Measurements from ENCODE around the gene TECTA. TPM values are rescaled to one million over a fixed set of nuclear protein-coding genes. Genes with fewer than 3 reads are reported as not detected.

Gene TECTA
- total and polyA plus RNA-seq, 12 donors = 0.58 to 5.9 (median 1.3) TPM

- Histone ChIP-seq H3K27me3 (no peaks in the 10 kb centered on the region), H3K9me3 (replicated peaks in 1 of 3) (no peaks in the 10 kb centered on the region), H3K4me3 (no peak overlapping the region), H3K27ac (no peak overlapping the region), H3K4me1 (replicated peaks in 1 of 2) (no peaks in the 10 kb centered on the region), H3K36me3 (replicated peaks in 1 of 2) (no peaks in the 10 kb centered on the region)
- DNase-seq = no peak
- TF ChIP-seq POLR2A (IDR thresholded peaks at IDR 0.05) = no peak
- TF ChIP-seq, protein P1, sequence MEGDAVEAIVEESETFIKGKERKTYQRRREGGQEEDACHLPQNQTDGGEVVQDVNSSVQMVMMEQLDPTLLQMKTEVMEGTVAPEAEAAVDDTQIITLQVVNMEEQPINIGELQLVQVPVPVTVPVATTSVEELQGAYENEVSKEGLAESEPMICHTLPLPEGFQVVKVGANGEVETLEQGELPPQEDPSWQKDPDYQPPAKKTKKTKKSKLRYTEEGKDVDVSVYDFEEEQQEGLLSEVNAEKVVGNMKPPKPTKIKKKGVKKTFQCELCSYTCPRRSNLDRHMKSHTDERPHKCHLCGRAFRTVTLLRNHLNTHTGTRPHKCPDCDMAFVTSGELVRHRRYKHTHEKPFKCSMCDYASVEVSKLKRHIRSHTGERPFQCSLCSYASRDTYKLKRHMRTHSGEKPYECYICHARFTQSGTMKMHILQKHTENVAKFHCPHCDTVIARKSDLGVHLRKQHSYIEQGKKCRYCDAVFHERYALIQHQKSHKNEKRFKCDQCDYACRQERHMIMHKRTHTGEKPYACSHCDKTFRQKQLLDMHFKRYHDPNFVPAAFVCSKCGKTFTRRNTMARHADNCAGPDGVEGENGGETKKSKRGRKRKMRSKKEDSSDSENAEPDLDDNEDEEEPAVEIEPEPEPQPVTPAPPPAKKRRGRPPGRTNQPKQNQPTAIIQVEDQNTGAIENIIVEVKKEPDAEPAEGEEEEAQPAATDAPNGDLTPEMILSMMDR (IDR thresholded peaks at IDR 0.05) = no peak
- 65 to 84% (median 78%) methylated on average over 7 to 8 of the region's 8 CpGs for WGBS, 4 donors
- intact Hi-C loops (cut with DNase I) = no loop called here
Measured at GRCh38 chr11:121140369-121140768, 39.3 kb downstream of the TECTA start.

DNA sequence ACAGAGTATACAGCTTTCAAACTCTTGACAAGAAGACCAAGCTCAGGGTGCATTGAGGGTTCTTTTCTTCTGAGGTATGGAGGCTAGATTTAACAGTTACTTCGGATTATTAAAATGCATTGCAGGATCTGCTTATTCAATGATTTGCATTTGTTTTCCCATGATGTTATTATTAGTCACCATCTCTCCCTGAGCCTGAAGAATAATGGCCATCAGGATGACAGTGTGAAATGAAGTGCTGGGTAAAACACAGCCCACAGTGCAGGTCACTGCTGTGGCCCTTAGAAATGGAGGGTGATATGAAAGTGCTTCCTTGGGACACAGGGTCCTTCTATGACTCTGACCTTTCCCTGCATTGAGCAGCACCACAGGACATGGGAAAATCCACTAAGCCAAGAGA is 40.0 kb downstream of the TECTA start:
- DNase-seq = no peak

DNA sequence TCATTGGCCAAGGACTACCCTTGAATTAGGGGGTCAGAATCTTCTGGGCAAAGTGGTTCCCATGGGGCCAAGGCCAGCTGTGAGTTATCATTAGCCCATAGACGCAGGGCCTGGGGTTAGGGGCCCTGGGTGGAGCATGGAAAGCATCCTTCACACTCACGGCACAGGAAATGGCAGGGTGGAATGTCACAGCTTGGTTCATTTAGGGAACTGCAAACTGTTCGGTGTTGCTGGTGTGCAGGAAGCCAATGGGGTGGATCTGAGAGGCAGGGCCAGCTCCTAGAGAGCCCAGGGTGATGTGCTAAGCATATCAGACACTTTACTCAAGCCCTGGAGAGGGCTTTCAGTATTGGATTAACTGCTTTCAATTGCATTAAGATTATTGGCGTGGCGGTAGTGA is 42.9 kb downstream of the TECTA start:
- 83 to 91% (median 87%) methylated on average over 2 to 5 of the region's 5 CpGs for WGBS, 4 donors
- no peaks in the 10 kb centered on the region for H3K27me3 ChIP-seq
- H3K4me1 ChIP-seq (replicated peaks in 1 of 2) = no peaks in the 10 kb centered on the region
- H3K27ac ChIP-seq = no peak overlapping the region
- no peak for TF ChIP-seq POLR2A (IDR thresholded peaks at IDR 0.05)
- TF ChIP-seq, protein P1 (IDR thresholded peaks at IDR 0.05) = no peak
- DNase-seq = no peak
- H3K9me3 ChIP-seq (replicated peaks in 1 of 3) = no peaks in the 10 kb centered on the region
- intact Hi-C loops (cut with DNase I) = no loop called here
- no peak overlapping the region for H3K4me3 ChIP-seq
- no peaks in the 10 kb centered on the region for H3K36me3 ChIP-seq (replicated peaks in 1 of 2)

More for the DNA sequence above, 40.0 kb downstream of the TECTA start:
- Histone ChIP-seq H3K27me3 (no peaks in the 10 kb centered on the region), H3K4me3 (no peak overlapping the region), H3K9me3 (replicated peaks in 1 of 3) (no peaks in the 10 kb centered on the region), H3K27ac (no peak overlapping the region), H3K4me1 (replicated peaks in 1 of 2) (no peaks in the 10 kb centered on the region), H3K36me3 (replicated peaks in 1 of 2) (no peaks in the 10 kb centered on the region)
- TF ChIP-seq POLR2A (IDR thresholded peaks at IDR 0.05) = no peak
- TF ChIP-seq, protein P1 (IDR thresholded peaks at IDR 0.05) = no peak
- WGBS, 4 donors = 63 to 92% (median 80%) methylated on average over 1 of the region's 1 CpG
- intact Hi-C loops (cut with DNase I) = no loop called here

- no peaks in the 10 kb centered on the region for H3K36me3 ChIP-seq (replicated peaks in 1 of 2)
- H3K27me3 ChIP-seq = no peaks in the 10 kb centered on the region
- no peaks in the 10 kb centered on the region for H3K9me3 ChIP-seq (replicated peaks in 1 of 3)
- TF ChIP-seq, protein P1 (IDR thresholded peaks at IDR 0.05) = no peak
- TF ChIP-seq POLR2A (IDR thresholded peaks at IDR 0.05) = no peak
- intact Hi-C loops (cut with DNase I) = no loop called here
- no peak overlapping the region for H3K27ac ChIP-seq
- 82 to 90% (median 87%) methylated on average over 5 of the region's 5 CpGs for WGBS, 4 donors
- no peak overlapping the region for H3K4me3 ChIP-seq
- DNase-seq = no peak
- H3K4me1 ChIP-seq (replicated peaks in 1 of 2) = no peaks in the 10 kb centered on the region
Measured at GRCh38 chr11:121144723-121145122, 43.7 kb downstream of the TECTA start.
